Measurements from ENCODE around the gene INPP5D. TPM values are rescaled to one million over a fixed set of nuclear protein-coding genes. Genes with fewer than 3 reads are reported as not detected.

INPP5D gene
- total RNA-seq, 4 donors from 2014 or later: 26.6 to 40.6 (median 27.0) TPM

DNA sequence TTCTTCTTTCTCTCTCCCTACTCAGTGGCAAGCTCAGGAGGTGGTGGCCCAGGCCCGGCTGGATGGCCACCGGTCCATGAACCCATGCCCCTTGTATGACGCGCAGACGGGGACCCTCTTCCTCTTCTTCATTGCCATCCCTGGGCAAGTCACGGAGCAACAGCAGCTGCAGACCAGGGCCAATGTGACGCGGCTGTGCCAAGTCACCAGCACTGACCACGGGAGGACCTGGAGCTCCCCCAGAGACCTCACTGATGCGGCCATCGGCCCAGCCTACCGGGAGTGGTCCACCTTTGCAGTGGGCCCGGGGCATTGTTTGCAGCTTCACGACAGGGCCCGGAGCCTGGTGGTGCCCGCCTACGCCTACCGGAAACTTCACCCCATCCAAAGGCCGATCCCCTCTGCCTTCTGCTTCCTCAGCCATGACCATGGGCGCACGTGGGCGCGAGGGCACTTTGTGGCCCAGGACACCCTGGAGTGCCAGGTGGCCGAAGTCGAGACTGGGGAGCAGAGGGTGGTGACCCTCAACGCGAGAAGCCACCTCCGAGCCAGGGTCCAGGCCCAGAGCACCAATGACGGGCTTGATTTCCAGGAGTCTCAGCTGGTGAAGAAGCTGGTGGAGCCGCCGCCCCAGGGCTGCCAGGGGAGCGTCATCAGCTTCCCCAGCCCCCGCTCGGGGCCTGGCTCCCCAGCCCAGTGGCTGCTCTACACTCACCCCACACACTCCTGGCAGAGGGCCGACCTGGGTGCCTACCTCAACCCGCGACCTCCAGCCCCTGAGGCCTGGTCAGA lies 25.9 kb upstream of the INPP5D start:
- TF ChIP-seq, protein P1, sequence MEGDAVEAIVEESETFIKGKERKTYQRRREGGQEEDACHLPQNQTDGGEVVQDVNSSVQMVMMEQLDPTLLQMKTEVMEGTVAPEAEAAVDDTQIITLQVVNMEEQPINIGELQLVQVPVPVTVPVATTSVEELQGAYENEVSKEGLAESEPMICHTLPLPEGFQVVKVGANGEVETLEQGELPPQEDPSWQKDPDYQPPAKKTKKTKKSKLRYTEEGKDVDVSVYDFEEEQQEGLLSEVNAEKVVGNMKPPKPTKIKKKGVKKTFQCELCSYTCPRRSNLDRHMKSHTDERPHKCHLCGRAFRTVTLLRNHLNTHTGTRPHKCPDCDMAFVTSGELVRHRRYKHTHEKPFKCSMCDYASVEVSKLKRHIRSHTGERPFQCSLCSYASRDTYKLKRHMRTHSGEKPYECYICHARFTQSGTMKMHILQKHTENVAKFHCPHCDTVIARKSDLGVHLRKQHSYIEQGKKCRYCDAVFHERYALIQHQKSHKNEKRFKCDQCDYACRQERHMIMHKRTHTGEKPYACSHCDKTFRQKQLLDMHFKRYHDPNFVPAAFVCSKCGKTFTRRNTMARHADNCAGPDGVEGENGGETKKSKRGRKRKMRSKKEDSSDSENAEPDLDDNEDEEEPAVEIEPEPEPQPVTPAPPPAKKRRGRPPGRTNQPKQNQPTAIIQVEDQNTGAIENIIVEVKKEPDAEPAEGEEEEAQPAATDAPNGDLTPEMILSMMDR (IDR thresholded peaks at IDR 0.05; ENCODE audit: low read depth): no peak

DNA sequence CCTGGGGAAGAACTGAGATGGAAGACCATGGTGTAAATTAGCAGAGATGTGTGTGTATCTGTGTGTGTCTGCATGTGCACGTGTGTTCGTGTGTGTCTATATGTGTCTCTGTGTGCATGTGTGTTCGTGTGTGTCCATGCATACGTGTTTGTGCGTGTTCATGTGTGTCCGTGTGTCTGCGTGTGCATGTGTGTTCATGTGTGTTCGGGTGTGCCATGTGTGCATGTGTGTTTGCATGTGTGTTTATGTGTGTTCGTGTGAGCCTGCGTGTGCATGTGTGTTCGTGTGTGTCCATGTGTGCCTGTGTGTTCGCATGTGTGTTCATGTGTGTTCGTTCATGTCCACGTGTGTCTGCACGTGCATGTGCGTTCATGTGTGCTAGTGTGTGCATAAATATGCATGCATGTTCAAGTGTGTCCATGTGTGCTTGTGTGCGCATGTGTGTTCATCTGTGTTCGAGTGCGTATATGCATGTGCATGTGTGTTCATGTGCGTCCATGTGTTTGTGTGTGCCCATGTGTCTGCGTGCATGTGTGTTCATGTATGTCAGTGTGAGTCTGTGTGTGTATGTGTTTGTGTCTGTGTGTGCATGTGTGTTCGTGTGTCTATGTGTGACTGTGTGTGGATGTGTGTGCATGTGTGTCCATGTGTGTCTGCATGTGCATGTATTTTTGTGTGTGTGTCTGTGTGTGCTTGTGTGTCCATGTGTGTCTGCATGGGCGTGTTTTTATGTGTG lies 24.5 kb upstream of the INPP5D start:
- TF ChIP-seq, protein P1 (IDR thresholded peaks at IDR 0.05; ENCODE audit: low read depth): no peak

DNA sequence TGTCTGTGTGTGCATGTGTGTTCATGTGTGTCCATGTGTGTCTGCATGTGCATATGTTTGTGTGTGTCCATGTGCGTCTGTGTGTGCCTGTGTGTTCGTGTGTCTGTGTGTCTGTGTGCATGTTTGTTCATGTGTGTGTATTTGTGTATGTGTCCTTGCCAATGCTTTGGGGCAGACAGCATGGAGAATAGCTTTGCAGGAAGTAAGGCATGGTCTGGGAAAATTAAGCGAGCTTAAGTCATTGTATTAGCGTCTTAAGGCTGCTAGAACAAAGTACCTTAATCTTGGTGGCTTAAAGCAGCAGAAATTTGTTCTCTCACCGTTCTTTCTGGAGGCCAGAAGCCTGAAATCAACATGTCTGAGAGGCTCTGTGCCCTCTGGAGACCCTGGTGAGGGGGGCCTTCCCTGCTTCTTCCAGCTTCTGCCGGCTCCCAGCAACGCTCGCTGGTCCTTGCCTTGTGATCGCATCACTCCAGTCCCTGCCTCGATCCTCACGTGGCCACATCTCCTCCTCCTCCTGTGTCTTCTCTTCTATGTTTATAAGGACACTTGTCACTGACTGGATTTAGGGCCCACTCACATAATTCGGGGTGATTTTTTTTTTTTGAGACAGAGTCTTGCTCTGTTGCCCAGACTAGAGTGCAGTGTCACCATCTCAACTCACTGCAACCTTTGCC lies 23.8 kb upstream of the INPP5D start:
- TF ChIP-seq, protein P1 (IDR thresholded peaks at IDR 0.05; ENCODE audit: low read depth): no peak

DNA sequence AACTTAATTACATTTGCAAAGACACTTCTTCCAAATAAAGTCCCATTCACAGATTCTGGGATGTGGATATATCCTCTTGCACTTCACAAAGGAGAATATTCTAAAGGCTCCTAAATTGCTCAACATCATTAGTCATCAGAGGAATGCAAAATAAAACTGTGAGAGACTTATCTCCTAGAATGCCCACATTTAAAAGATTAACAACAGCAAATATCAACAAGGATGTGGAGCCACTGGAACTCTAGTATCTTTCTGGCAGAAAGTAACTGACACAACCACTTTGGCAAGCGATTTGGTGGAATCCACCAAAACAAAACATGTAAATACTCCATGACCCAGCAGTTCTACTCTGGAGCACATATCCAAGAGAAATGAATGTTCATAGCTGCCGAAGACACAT lies 23.1 kb upstream of the INPP5D start:
- TF ChIP-seq, protein P1 (IDR thresholded peaks at IDR 0.05; ENCODE audit: low read depth): no peak

DNA sequence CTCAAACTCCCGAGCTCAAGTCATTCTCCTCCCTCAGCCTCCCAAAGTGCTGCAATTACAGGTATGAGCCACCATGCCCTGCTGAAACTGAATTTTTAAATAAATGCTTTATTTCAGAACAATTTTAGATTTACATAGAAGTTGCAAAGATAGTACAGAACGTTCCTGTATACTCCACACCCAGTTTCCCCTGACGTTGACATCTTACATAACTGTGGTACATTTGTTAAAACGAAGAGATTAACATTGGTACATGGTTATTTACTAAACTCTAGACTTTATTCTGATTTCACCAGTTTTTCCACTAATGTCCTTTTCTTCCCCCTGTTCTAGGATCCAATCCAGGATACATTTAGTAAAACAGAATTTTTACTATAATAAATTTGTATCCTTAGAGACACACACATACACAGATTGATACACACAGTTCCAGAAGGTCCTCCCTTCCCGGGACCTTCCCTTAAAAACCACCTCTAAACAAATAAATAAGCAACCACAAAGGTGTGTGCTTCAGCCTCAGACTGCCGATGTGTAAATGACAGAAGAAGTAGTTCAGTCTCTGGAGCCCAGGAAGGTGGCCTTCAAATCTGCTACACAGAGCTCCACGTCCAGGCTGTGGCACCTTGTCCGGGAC lies 20.8 kb upstream of the INPP5D start:
- TF ChIP-seq, protein P1 (IDR thresholded peaks at IDR 0.05; ENCODE audit: low read depth): no peak

DNA sequence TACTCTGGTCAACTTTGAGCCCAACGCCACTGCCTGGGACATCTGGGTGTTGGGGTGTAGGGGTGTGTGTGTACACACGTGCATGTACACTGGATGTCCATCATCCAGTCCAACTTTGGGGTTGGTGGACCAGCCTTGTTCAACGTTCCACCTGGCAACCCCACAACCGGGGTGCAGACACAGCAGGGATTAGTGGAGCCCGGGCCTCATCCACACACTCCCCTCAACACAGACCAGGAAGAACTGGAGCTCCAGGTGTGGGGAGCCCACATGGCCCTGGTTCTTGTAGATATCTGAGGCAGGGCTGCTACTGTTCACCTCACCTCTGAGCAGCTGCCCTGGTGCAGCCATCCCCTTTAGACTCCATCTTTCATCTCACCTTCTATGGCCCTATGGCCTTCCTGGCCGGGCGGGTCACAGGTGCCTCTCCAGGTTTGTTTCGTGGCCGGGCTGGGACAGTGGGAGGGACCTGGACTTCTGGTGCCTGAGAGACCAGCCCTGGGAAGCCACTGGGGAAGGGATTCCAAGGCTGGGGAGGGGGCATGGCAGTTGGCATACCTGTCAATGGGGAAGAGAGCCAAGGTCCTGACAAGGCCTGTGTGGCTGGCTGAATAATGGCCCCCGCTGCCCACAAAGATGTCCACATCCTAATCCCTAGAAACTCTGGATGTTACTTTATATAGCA lies 20.2 kb upstream of the INPP5D start:
- TF ChIP-seq, protein P1 (IDR thresholded peaks at IDR 0.05; ENCODE audit: low read depth): no peak
